GM23338 (cell line): ENCODE data around the gene XCL2. TPM values are rescaled to one million over a fixed set of nuclear protein-coding genes. Genes with fewer than 3 reads are reported as not detected.

ENCODE experiments used
- ATAC-seq: fragments of 200-7000 bp; cut with Tn5 transposase; 3 replicates; pipeline ENCODE4 v1.9.1; 2020
- DNase-seq: peaks from one replicate; pipeline ENCODE4 v3.0.0-alpha.2; 2015; ENCODE audit warnings: low spot score
- H2AFZ ChIP-seq: fragments of 200-600 bp; sonication (generic); 2 replicates; pipeline ENCODE4 v1.8.0; 2016; ENCODE audit warnings: antibody characterized with exemption, mild to moderate bottlenecking, moderate library complexity
- H3F3A ChIP-seq: fragments of 200-600 bp; sonication (generic); replicated peaks from 2 replicates; pipeline ENCODE4 v1.8.0; 2017; ENCODE audit warnings: antibody characterized with exemption, mixed run types, low read depth
- H3K27ac ChIP-seq: fragments of 200-600 bp; sonication (generic); 2 replicates; pipeline ENCODE4 v1.6.1; 2016; ENCODE audit warnings: low read depth
- H3K27me3 ChIP-seq: fragments of 200-600 bp; sonication (generic); 2 replicates; pipeline ENCODE4 v1.8.0; 2016; ENCODE audit warnings: mild to moderate bottlenecking, mixed run types, moderate library complexity; ENCODE audit not compliant: insufficient read depth
- H3K36me3 ChIP-seq: fragments of 200-600 bp; sonication (generic); 2 replicates; pipeline ENCODE4 v1.8.0; 2016; ENCODE audit warnings: mild to moderate bottlenecking; ENCODE audit not compliant: insufficient read depth
- H3K4me1 ChIP-seq: fragments of 200-600 bp; sonication (generic); 2 replicates; pipeline ENCODE4 v1.8.0; 2016; ENCODE audit warnings: mild to moderate bottlenecking, moderate library complexity; ENCODE audit not compliant: insufficient read depth
- H3K4me2 ChIP-seq: fragments of 200-600 bp; sonication (generic); 2 replicates; pipeline ENCODE4 v1.7.1; 2017; ENCODE audit warnings: mixed run types
- H3K4me3 ChIP-seq: fragments of 200-600 bp; sonication (generic); 2 replicates; pipeline ENCODE4 v1.6.1; 2016; ENCODE audit warnings: mixed run types
- H3K79me2 ChIP-seq: fragments of 200-600 bp; sonication (generic); replicated peaks from 2 replicates; pipeline ENCODE4 v1.8.0; 2017; ENCODE audit warnings: mild to moderate bottlenecking; ENCODE audit not compliant: insufficient read depth
- H3K9me2 ChIP-seq: fragments of 200-600 bp; sonication (generic); 2 replicates; pipeline ENCODE4 v1.8.0; 2017; ENCODE audit not compliant: insufficient read depth
- H4K20me1 ChIP-seq: fragments of 200-600 bp; sonication (generic); replicated peaks from 2 replicates; pipeline ENCODE4 v1.8.0; 2017; ENCODE audit warnings: mild to moderate bottlenecking; ENCODE audit not compliant: insufficient read depth
- H3K27ac Mint-ChIP-seq: 2 replicates; pipeline ENCODE4 v1.8.0; 2020; ENCODE audit warnings: inconsistent platforms, mild to moderate bottlenecking, moderate library complexity, mixed read lengths
- H3K27me3 Mint-ChIP-seq: 3 replicates; pipeline ENCODE4 v1.8.0; 2022; ENCODE audit warnings: low read depth, mild to moderate bottlenecking, moderate library complexity, mixed read lengths, inconsistent platforms; ENCODE audit not compliant: insufficient read depth, poor library complexity
- H3K36me3 Mint-ChIP-seq: 3 replicates; pipeline ENCODE4 v1.8.0; 2021; ENCODE audit warnings: low read depth, mild to moderate bottlenecking, inconsistent platforms, moderate library complexity, mixed read lengths
- H3K4me1 Mint-ChIP-seq: 3 replicates; pipeline ENCODE4 v1.8.0; 2020; ENCODE audit warnings: mild to moderate bottlenecking, inconsistent platforms, mixed read lengths
- H3K4me3 Mint-ChIP-seq: 3 replicates; pipeline ENCODE4 v1.8.0; 2021; ENCODE audit warnings: moderate library complexity, mild to moderate bottlenecking, inconsistent platforms, mixed read lengths
- H3K9me3 Mint-ChIP-seq: 3 replicates; pipeline ENCODE4 v1.8.0; 2020; ENCODE audit warnings: moderate library complexity, mild to moderate bottlenecking, inconsistent platforms, mixed read lengths
- CREB1 ChIP-seq: fragments of 250-450 bp; sonication (Bioruptor Pico); IDR thresholded peaks from 2 replicates; pipeline ENCODE4 v1.5.0; 2020; ENCODE audit warnings: low read depth, mild to moderate bottlenecking, moderate library complexity
- ETS1 ChIP-seq: IDR thresholded peaks from 2 replicates; pipeline ENCODE4 v1.6.1; 2016; ENCODE audit warnings: antibody characterized with exemption
- EZH2 ChIP-seq: fragments of 200-600 bp; sonication (generic); IDR thresholded peaks from one replicate; pipeline ENCODE4 v1.8.0; 2017; ENCODE audit warnings: antibody characterized with exemption, mild to moderate bottlenecking, low read depth; ENCODE audit not compliant: unreplicated experiment
- EZH2phosphoT487 ChIP-seq: fragments of 200-600 bp; sonication (generic); IDR thresholded peaks from one replicate; pipeline ENCODE4 v1.8.1; 2018; ENCODE audit warnings: antibody characterized with exemption; ENCODE audit not compliant: unreplicated experiment
- JUNB ChIP-seq: IDR thresholded peaks from one replicate; pipeline ENCODE4 v1.6.1; 2016; ENCODE audit warnings: antibody characterized with exemption; ENCODE audit not compliant: unreplicated experiment
- NANOG ChIP-seq: IDR thresholded peaks from 2 replicates; pipeline ENCODE4 v1.6.1; 2016; ENCODE audit warnings: antibody characterized with exemption, borderline replicate concordance
- POLR2AphosphoS5 ChIP-seq: IDR thresholded peaks from 2 replicates; pipeline ENCODE4 v1.6.1; 2016; ENCODE audit warnings: antibody characterized with exemption, low read depth
- REST ChIP-seq: IDR thresholded peaks from one replicate; pipeline ENCODE4 v1.6.1; 2018; ENCODE audit warnings: antibody characterized with exemption; ENCODE audit not compliant: unreplicated experiment
- STAT1 ChIP-seq: IDR thresholded peaks from one replicate; pipeline ENCODE4 v1.6.1; 2016; ENCODE audit warnings: antibody characterized with exemption; ENCODE audit not compliant: unreplicated experiment
- ZNF114 ChIP-seq: fragments of 250-450 bp; sonication (Bioruptor Pico); IDR thresholded peaks from 2 replicates; pipeline ENCODE4 v1.5.0; 2020; ENCODE audit warnings: mild to moderate bottlenecking, moderate library complexity
- ZNF331 ChIP-seq: fragments of 250-450 bp; sonication (Bioruptor Pico); IDR thresholded peaks from 2 replicates; pipeline ENCODE4 v1.5.0; 2020; ENCODE audit warnings: low read depth, mild to moderate bottlenecking, moderate library complexity
- polyA plus RNA-seq: library from polyadenylated mRNA; unstranded; fragments of >200 nt; fragmentation: Nextera tagmentation; extraction: Ambion mirVana; gene quantifications from 2 replicates; pipeline ENCODE4 v1.2.1, GENCODE V29; 2016
- total RNA-seq: library from RNA; depleted of rRNA; stranded (reverse); fragments of >200 nt; shearing (Covaris generic); gene quantifications from 2 replicates; pipeline ENCODE4 v1.2.3, GENCODE V29; 2014
- TF ChIP-seq, protein P1 (sequence below), 2 experiments: fragments of 200-600 bp in 1 of 2; sonication (generic) in 1 of 2; conservative IDR thresholded peaks; 2 replicates each; pipeline versions ENCODE4 v1.5.1 to v1.6.1; 2016 to 2017; ENCODE audit warnings: antibody characterized with exemption in 2 of 2, low read depth in 2 of 2, mild to moderate bottlenecking in 2 of 2, moderate library complexity in 1 of 2
- TF ChIP-seq, protein P2 (sequence below): fragments of 250-450 bp; sonication (Bioruptor Pico); IDR thresholded peaks from 2 replicates; pipeline ENCODE4 v1.5.0; 2020; ENCODE audit warnings: mild to moderate bottlenecking, moderate library complexity

XCL2 gene
- total and polyA plus RNA-seq, 2 experiments from 2014 or later: not detected

- no peak overlapping the region for H2AFZ ChIP-seq
- Mint-ChIP-seq H3K4me1 (peaks cover 7% of the 10 kb centered on the region; the same call in 2 of the 3 replicates), H3K9me3 (no peaks in the 10 kb centered on the region), H3K36me3 (no peaks in the 10 kb centered on the region), H3K27me3 (no peaks in the 10 kb centered on the region), H3K4me3 (no peak overlapping the region), H3K27ac (no peak overlapping the region)
- no peak for ATAC-seq
- no peaks in the 10 kb centered on the region for H3F3A ChIP-seq
- no peaks in the 10 kb centered on the region; the same call in 1 of the 2 replicates for H3K9me2 ChIP-seq
- no peaks in the 10 kb centered on the region for H3K79me2 ChIP-seq
- no peak overlapping the region for H3K27ac ChIP-seq
- H3K4me2 ChIP-seq: no peak overlapping the region
- no peaks in the 10 kb centered on the region for H3K27me3 ChIP-seq
- H3K4me1 ChIP-seq: no peaks in the 10 kb centered on the region
- no peak for DNase-seq
- H3K4me3 ChIP-seq: no peak overlapping the region
- TF ChIP-seq, protein P1, sequence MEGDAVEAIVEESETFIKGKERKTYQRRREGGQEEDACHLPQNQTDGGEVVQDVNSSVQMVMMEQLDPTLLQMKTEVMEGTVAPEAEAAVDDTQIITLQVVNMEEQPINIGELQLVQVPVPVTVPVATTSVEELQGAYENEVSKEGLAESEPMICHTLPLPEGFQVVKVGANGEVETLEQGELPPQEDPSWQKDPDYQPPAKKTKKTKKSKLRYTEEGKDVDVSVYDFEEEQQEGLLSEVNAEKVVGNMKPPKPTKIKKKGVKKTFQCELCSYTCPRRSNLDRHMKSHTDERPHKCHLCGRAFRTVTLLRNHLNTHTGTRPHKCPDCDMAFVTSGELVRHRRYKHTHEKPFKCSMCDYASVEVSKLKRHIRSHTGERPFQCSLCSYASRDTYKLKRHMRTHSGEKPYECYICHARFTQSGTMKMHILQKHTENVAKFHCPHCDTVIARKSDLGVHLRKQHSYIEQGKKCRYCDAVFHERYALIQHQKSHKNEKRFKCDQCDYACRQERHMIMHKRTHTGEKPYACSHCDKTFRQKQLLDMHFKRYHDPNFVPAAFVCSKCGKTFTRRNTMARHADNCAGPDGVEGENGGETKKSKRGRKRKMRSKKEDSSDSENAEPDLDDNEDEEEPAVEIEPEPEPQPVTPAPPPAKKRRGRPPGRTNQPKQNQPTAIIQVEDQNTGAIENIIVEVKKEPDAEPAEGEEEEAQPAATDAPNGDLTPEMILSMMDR (conservative IDR thresholded peaks at IDR 0.05; ENCODE audit: low read depth in 2 of 2): no peak
- no peak for TF ChIP-seq EZH2
- no peak for TF ChIP-seq JUNB
- no peak for TF ChIP-seq STAT1
- no peak for TF ChIP-seq REST
- TF ChIP-seq ETS1: no peak
- TF ChIP-seq, protein P2, sequence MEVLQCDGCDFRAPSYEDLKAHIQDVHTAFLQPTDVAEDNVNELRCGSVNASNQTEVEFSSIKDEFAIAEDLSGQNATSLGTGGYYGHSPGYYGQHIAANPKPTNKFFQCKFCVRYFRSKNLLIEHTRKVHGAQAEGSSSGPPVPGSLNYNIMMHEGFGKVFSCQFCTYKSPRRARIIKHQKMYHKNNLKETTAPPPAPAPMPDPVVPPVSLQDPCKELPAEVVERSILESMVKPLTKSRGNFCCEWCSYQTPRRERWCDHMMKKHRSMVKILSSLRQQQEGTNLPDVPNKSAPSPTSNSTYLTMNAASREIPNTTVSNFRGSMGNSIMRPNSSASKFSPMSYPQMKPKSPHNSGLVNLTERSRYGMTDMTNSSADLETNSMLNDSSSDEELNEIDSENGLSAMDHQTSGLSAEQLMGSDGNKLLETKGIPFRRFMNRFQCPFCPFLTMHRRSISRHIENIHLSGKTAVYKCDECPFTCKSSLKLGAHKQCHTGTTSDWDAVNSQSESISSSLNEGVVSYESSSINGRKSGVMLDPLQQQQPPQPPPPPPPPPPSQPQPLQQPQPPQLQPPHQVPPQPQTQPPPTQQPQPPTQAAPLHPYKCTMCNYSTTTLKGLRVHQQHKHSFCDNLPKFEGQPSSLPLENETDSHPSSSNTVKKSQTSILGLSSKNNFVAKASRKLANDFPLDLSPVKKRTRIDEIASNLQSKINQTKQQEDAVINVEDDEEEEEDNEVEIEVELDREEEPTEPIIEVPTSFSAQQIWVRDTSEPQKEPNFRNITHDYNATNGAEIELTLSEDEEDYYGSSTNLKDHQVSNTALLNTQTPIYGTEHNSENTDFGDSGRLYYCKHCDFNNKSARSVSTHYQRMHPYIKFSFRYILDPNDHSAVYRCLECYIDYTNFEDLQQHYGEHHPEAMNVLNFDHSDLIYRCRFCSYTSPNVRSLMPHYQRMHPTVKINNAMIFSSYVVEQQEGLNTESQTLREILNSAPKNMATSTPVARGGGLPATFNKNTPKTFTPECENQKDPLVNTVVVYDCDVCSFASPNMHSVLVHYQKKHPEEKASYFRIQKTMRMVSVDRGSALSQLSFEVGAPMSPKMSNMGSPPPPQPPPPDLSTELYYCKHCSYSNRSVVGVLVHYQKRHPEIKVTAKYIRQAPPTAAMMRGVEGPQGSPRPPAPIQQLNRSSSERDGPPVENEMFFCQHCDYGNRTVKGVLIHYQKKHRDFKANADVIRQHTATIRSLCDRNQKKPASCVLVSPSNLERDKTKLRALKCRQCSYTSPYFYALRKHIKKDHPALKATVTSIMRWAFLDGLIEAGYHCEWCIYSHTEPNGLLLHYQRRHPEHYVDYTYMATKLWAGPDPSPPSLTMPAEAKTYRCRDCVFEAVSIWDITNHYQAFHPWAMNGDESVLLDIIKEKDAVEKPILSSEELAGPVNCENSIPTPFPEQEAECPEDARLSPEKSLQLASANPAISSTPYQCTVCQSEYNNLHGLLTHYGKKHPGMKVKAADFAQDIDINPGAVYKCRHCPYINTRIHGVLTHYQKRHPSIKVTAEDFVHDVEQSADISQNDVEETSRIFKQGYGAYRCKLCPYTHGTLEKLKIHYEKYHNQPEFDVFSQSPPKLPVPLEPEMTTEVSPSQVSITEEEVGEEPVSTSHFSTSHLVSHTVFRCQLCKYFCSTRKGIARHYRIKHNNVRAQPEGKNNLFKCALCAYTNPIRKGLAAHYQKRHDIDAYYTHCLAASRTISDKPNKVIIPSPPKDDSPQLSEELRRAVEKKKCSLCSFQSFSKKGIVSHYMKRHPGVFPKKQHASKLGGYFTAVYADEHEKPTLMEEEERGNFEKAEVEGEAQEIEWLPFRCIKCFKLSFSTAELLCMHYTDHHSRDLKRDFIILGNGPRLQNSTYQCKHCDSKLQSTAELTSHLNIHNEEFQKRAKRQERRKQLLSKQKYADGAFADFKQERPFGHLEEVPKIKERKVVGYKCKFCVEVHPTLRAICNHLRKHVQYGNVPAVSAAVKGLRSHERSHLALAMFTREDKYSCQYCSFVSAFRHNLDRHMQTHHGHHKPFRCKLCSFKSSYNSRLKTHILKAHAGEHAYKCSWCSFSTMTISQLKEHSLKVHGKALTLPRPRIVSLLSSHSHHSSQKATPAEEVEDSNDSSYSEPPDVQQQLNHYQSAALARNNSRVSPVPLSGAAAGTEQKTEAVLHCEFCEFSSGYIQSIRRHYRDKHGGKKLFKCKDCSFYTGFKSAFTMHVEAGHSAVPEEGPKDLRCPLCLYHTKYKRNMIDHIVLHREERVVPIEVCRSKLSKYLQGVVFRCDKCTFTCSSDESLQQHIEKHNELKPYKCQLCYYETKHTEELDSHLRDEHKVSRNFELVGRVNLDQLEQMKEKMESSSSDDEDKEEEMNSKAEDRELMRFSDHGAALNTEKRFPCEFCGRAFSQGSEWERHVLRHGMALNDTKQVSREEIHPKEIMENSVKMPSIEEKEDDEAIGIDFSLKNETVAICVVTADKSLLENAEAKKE: no peak
- no peak for TF ChIP-seq ZNF331
- no peak for TF ChIP-seq CREB1 (CRISPR knock-in tag)
- no peak for TF ChIP-seq EZH2phosphoT487
- TF ChIP-seq NANOG: no peak
- no peak for TF ChIP-seq ZNF114
- no peak for TF ChIP-seq POLR2AphosphoS5
- no peaks in the 10 kb centered on the region for H3K36me3 ChIP-seq
- H4K20me1 ChIP-seq: no peaks in the 10 kb centered on the region
Observed at GRCh38 chr1:168498956-168499687, 44.7 kb downstream of the XCL2 start.
